ENCODE data around the gene GRIN2C. TPM values are rescaled to one million over a fixed set of nuclear protein-coding genes. Genes with fewer than 3 reads are reported as not detected.

GRIN2C gene
- total and polyA plus RNA-seq, 9 of the 15 experiments (the other 6 are each of a cell fraction or from before 2014, with no cell fraction given): under 0.01 to 0.33 (median 0.10) TPM; not detected in 2

DNA sequence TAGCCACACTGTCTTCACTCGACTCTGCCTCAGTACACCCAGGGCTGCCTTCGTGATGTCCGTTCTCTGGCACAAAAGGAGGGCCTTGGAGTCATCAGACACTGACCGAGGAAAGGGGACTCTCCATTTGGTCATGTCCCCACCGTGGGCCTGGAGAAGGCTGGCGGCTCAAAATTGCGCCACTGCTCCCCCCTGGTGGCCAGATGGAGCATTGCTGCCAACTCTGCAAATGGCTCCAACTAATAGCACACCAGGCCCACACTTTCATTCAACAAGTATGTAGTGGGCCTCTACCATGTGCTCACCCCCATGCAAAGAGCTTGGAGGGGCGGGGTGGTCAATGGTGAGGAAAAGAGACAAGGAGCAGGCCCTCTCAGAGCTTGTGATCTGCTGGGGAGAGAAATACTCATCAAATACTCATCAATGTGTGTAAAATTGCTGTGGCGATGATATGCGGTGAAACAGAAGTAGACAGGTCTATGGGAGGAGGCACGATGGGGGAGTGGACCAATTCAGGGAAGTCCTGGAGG is 5.2 kb upstream of the GRIN2C start (continued):
- TF ChIP-seq, protein P1, sequence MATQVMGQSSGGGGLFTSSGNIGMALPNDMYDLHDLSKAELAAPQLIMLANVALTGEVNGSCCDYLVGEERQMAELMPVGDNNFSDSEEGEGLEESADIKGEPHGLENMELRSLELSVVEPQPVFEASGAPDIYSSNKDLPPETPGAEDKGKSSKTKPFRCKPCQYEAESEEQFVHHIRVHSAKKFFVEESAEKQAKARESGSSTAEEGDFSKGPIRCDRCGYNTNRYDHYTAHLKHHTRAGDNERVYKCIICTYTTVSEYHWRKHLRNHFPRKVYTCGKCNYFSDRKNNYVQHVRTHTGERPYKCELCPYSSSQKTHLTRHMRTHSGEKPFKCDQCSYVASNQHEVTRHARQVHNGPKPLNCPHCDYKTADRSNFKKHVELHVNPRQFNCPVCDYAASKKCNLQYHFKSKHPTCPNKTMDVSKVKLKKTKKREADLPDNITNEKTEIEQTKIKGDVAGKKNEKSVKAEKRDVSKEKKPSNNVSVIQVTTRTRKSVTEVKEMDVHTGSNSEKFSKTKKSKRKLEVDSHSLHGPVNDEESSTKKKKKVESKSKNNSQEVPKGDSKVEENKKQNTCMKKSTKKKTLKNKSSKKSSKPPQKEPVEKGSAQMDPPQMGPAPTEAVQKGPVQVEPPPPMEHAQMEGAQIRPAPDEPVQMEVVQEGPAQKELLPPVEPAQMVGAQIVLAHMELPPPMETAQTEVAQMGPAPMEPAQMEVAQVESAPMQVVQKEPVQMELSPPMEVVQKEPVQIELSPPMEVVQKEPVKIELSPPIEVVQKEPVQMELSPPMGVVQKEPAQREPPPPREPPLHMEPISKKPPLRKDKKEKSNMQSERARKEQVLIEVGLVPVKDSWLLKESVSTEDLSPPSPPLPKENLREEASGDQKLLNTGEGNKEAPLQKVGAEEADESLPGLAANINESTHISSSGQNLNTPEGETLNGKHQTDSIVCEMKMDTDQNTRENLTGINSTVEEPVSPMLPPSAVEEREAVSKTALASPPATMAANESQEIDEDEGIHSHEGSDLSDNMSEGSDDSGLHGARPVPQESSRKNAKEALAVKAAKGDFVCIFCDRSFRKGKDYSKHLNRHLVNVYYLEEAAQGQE (IDR thresholded peaks at IDR 0.05; ENCODE audit: borderline replicate concordance): peak; percentile 79
- TF ChIP-seq, protein P1 (CRISPR knock-in tag; IDR thresholded peaks at IDR 0.05; ENCODE audit: low read depth): no peak
- 0 out of 2 replicates have a peak, but pooled peaks have one; percentile 20 for TF ChIP-seq CC2D1A (IDR thresholded peaks at IDR 0.05)

Measured in K562 (cell line).